GM12878 (cell line): ENCODE measurements around the gene EIF4E2. TPM values are rescaled to one million over a fixed set of nuclear protein-coding genes. Genes with fewer than 3 reads are reported as not detected.

ENCODE experiments used
- ATAC-seq: fragments of 200-7000 bp; cut with Tn5 transposase; 3 replicates; pipeline ENCODE4 v1.9.1; 2020; ENCODE audit warnings: mild to moderate bottlenecking, moderate library complexity
- BruUV-seq: library from RNA; stranded (reverse); fragments of 400-500 nt; replicated peaks from 2 replicates; lab custom pipeline; 2021; lab: Mats Ljungman, UMichigan
- CTCF ChIA-PET: fragments of 300-600 bp; sonication (Branson Sonifier 250); formaldehyde crosslinking; extraction: SDS; loops from one replicate; lab custom pipeline; 2021; ENCODE audit warnings: inconsistent platforms; lab: Yijun Ruan, JAX
- POLR2A ChIA-PET: fragments of 350-600 bp; formaldehyde crosslinking; extraction: SDS; loops from one replicate; lab custom pipeline; 2021; ENCODE audit warnings: inconsistent platforms; lab: Charles Lee
- RAD21 ChIA-PET: fragments of 300-600 bp; sonication (Branson Sonifier 250); formaldehyde crosslinking; loops from one replicate; lab custom pipeline; 2023; ENCODE audit warnings: antibody characterized with exemption; ENCODE audit not compliant: unreplicated experiment; lab: Charles Lee
- SMC1A ChIA-PET: fragments of 300-600 bp; sonication (Branson Sonifier 250); formaldehyde crosslinking; loops from one replicate; lab custom pipeline; 2023; ENCODE audit not compliant: unreplicated experiment, uncharacterized antibody; lab: Charles Lee
- DNase-seq: peaks from one replicate; pipeline ENCODE4 v3.0.0-alpha.2; 2011; ENCODE audit warnings: low read depth, low spot score
- FAIRE-seq: peaks from 3 replicates; lab custom pipeline; 2011; peaks lifted over from hg19 to GRCh38; lab: Jason Lieb, UNC
- H2AFZ ChIP-seq: 2 replicates; pipeline ENCODE4 v1.6.0; 2011; ENCODE audit warnings: low read depth, low read length, control low read depth; ENCODE audit not compliant: control insufficient read depth
- H3K27ac ChIP-seq: 2 replicates; pipeline ENCODE4 v1.5.1; 2011; ENCODE audit warnings: control low read depth; ENCODE audit not compliant: control insufficient read depth, insufficient read depth
- H3K27me3 ChIP-seq, 2 experiments: replicated peaks in 1 of 2; 2 replicates each; pipeline versions ENCODE4 v1.6.0 to v1.6.1; 2011; ENCODE audit warnings: low read length in 1 of 2; ENCODE audit not compliant: control insufficient read depth in 2 of 2, insufficient read depth in 2 of 2
- H3K36me3 ChIP-seq, 2 experiments: 2 replicates each; pipeline ENCODE4 v1.5.1; 2011; ENCODE audit warnings: low read length in 1 of 2; ENCODE audit not compliant: control insufficient read depth in 2 of 2, insufficient read depth in 2 of 2
- H3K4me1 ChIP-seq: 2 replicates; pipeline ENCODE4 v1.6.1; 2011; ENCODE audit warnings: mild to moderate bottlenecking, low read length, moderate library complexity, mixed read lengths; ENCODE audit not compliant: control insufficient read depth, insufficient read depth
- H3K4me2 ChIP-seq: 2 replicates; pipeline ENCODE4 v1.6.0; 2011; ENCODE audit warnings: control low read depth; ENCODE audit not compliant: control insufficient read depth, insufficient read depth
- H3K4me3 ChIP-seq: fragments of 200-600 bp; sonication (generic); 2 replicates; pipeline ENCODE4 v1.5.1; 2016
- H3K79me2 ChIP-seq: 2 replicates; pipeline ENCODE4 v1.6.0; 2011; ENCODE audit warnings: low read length; ENCODE audit not compliant: control insufficient read depth, insufficient read depth
- H3K9ac ChIP-seq: 2 replicates; pipeline ENCODE4 v1.8.0; 2011; ENCODE audit warnings: low read length, control low read depth, mixed read lengths; ENCODE audit not compliant: control insufficient read depth, insufficient read depth
- H3K9me3 ChIP-seq: replicated peaks from 3 replicates; pipeline ENCODE4 v1.5.1; 2011; ENCODE audit warnings: mild to moderate bottlenecking, low read length; ENCODE audit not compliant: control insufficient read depth, insufficient read depth
- H4K20me1 ChIP-seq: 2 replicates; pipeline ENCODE4 v1.6.0; 2011; ENCODE audit not compliant: control insufficient read depth, insufficient read depth
- BRCA1 ChIP-seq: IDR thresholded peaks from 2 replicates; pipeline ENCODE4 v1.6.1; 2011; ENCODE audit warnings: low read depth, low read length, improper control_type of control experiment
- EP300 ChIP-seq, 2 experiments: fragments of 150-350 bp in 1 of 2; IDR thresholded peaks; 2 replicates each; pipeline ENCODE4 v1.6.1; 2011 to 2012; ENCODE audit warnings: low read depth in 2 of 2, low read length in 2 of 2, borderline replicate concordance in 1 of 2, improper control_type of control experiment in 1 of 2, inconsistent platforms in 1 of 2; ENCODE audit not compliant: control insufficient read depth in 1 of 2
- IRF5 ChIP-seq: fragments of 450-650 bp; IDR thresholded peaks from 2 replicates; pipeline ENCODE4 v1.6.1; 2017; ENCODE audit warnings: borderline replicate concordance
- MYB ChIP-seq: fragments of 150-350 bp; IDR thresholded peaks from 2 replicates; pipeline ENCODE4 v1.6.1; 2014; ENCODE audit warnings: mild to moderate bottlenecking, low read depth, low read length, borderline replicate concordance
- SKIL ChIP-seq: fragments of 450-650 bp; IDR thresholded peaks from 2 replicates; pipeline ENCODE4 v1.6.1; 2017; ENCODE audit warnings: mild to moderate bottlenecking, low read depth, inconsistent platforms; ENCODE audit not compliant: poor library complexity, severe bottlenecking
- SMAD1 ChIP-seq: fragments of 450-650 bp; IDR thresholded peaks from 2 replicates; pipeline ENCODE4 v1.6.1; 2018; ENCODE audit warnings: mild to moderate bottlenecking, low read depth; ENCODE audit not compliant: partially characterized antibody
- WGBS: methylation state at CpG from one replicate; pipeline ENCODE4 v1.1.6; 2016; ENCODE audit warnings: low lambda C conversion rate; ENCODE audit not compliant: insufficient replicate concordance, insufficient coverage; ENCODE audit errors: missing lambda C conversion rate; 5-methylcytosine and 5-hydroxymethylcytosine counted together
- in situ Hi-C: fragments of 300-500 bp; cut with MboI; formaldehyde crosslinking; loops from 9 replicates; pipeline ENCODE4 v1.14.3; 2018; ENCODE audit warnings: mixed read lengths
- intact Hi-C: fragments of 100-400 bp; cut with micrococcal nuclease; formaldehyde crosslinking; loops from one replicate; pipeline ENCODE4 v1.14.2; 2022; ENCODE audit not compliant: unreplicated experiment
- polyA plus RNA-seq, 11 experiments: library from polyadenylated mRNA; depleted of rRNA in 4 of 11; unstranded in 6 of 11; stranded (reverse) in 5 of 11; fragments of >200 nt; fragmentation: Nextera tagmentation in 4 of 11; fragmentation: Illumina TruSeq in 1 of 11; extraction: Ambion mirVana in 4 of 11; extraction: Trizol in 1 of 11; gene quantifications; 1 replicate in 1 of 11; 2 replicates in 10 of 11; pipeline versions ENCODE4 v1.2.1 to v1.2.3, GENCODE V29; 2011 to 2016; ENCODE audit warnings: inconsistent platforms in 2 of 11, missing spikeins in 2 of 11, low read depth in 1 of 11
- total RNA-seq, 4 experiments: library from RNA; depleted of rRNA in 3 of 4; stranded (reverse); fragments of >200 nt in 3 of 4; fragmentation: Illumina TruSeq in 1 of 4; extraction: Trizol in 1 of 4; gene quantifications; 2 replicates each; pipeline versions ENCODE4 v1.2.1 to v1.2.3, GENCODE V29; 2013 to 2021
- TF ChIP-seq, protein P1 (sequence below): IDR thresholded peaks from 2 replicates; pipeline ENCODE4 v1.6.1; 2012; ENCODE audit warnings: improper control_type of control experiment, low read depth, low read length; ENCODE audit not compliant: insufficient replicate concordance

EIF4E2 gene
- total and polyA plus RNA-seq, 10 of the 15 experiments (the other 5 are each of a cell fraction or from before 2014, with no cell fraction given), result 56.1 to 158 (median 110) TPM

DNA sequence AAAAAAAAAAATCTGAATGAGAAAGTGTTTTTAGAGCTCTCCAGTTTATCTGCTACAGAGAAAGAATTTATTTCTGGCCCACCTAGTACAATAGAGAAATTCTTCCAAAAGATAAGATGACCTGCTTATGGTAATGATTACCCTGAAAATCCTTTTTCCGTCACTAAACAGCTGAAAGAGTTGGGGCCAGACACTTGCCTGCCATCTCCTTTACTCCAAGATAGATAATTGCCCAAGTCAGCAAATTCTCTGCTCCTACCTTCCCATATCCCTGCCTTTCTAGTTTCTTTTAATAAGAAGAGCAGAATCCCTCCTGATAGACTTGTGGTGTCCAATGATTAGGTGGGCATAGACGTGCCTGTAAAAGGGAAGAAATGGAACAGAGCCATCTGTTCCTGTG is 28.1 kb downstream of the EIF4E2 start:
- ChIA-PET RAD21 (no interaction called here), SMC1A (interaction anchor here (0.6 kb wide), 1 partner anchor 28 kb away, joined by 5 read pairs; the partner anchor contains the start of gene EIF4E2), POLR2A (interaction anchor here (0.6 kb wide), 1 partner anchor 571 kb away, joined by 3 read pairs; no protein-coding TSS in a partner anchor)
- FAIRE-seq, result no peak
- no peak for ATAC-seq
- Histone ChIP-seq H3K4me2 (no peak overlapping the region), H4K20me1 (no peaks in the 10 kb centered on the region), H3K36me3 (peaks cover 0 to 29% of the 10 kb centered on the region in 2 experiments; a peak in 3 of 4 replicates)
- in situ Hi-C loops, result no loop called here
- no peak for TF ChIP-seq SMAD1
- no peak for TF ChIP-seq SKIL
- TF ChIP-seq BRCA1, result no peak
- TF ChIP-seq EP300 (IDR thresholded peaks at IDR 0.05; ENCODE audit: borderline replicate concordance in 1 of 2, control insufficient read depth in 1 of 2, low read depth in 2 of 2, low read length in 2 of 2), result no peak
- no peak for TF ChIP-seq IRF5
- TF ChIP-seq, protein P1, sequence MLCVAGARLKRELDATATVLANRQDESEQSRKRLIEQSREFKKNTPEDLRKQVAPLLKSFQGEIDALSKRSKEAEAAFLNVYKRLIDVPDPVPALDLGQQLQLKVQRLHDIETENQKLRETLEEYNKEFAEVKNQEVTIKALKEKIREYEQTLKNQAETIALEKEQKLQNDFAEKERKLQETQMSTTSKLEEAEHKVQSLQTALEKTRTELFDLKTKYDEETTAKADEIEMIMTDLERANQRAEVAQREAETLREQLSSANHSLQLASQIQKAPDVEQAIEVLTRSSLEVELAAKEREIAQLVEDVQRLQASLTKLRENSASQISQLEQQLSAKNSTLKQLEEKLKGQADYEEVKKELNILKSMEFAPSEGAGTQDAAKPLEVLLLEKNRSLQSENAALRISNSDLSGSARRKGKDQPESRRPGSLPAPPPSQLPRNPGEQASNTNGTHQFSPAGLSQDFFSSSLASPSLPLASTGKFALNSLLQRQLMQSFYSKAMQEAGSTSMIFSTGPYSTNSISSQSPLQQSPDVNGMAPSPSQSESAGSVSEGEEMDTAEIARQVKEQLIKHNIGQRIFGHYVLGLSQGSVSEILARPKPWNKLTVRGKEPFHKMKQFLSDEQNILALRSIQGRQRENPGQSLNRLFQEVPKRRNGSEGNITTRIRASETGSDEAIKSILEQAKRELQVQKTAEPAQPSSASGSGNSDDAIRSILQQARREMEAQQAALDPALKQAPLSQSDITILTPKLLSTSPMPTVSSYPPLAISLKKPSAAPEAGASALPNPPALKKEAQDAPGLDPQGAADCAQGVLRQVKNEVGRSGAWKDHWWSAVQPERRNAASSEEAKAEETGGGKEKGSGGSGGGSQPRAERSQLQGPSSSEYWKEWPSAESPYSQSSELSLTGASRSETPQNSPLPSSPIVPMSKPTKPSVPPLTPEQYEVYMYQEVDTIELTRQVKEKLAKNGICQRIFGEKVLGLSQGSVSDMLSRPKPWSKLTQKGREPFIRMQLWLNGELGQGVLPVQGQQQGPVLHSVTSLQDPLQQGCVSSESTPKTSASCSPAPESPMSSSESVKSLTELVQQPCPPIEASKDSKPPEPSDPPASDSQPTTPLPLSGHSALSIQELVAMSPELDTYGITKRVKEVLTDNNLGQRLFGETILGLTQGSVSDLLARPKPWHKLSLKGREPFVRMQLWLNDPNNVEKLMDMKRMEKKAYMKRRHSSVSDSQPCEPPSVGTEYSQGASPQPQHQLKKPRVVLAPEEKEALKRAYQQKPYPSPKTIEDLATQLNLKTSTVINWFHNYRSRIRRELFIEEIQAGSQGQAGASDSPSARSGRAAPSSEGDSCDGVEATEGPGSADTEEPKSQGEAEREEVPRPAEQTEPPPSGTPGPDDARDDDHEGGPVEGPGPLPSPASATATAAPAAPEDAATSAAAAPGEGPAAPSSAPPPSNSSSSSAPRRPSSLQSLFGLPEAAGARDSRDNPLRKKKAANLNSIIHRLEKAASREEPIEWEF, result no peak
- TF ChIP-seq MYB, result no peak
- TF ChIP-seq, all 136 proteins: peak for 0
- Histone ChIP-seq H2AFZ (no peak overlapping the region), H3K4me3 (no peak overlapping the region), H3K9me3 (no peaks in the 10 kb centered on the region), H3K27me3 (no peaks in the 10 kb centered on the region), H3K79me2 (no peaks in the 10 kb centered on the region), H3K27ac (no peak overlapping the region), H3K9ac (no peak overlapping the region), H3K4me1 (peaks cover 8% of the 10 kb centered on the region; the same call in 1 of the 2 replicates)
- CTCF ChIA-PET, result interaction anchor here (0.6 to 1.0 kb wide), 2 partner anchors 309 to 475 kb away, joined by 3 to 4 read pairs; no protein-coding TSS in a partner anchor
- WGBS, result 100% methylated on average over 2 of the region's 2 CpGs
- intact Hi-C loops, result no loop called here
- DNase-seq, result no peak
- no TSS peak for BruUV-seq
